NCI-H345 treated with DMSO at 0.1 percent for 48 hours (cell line): Measurements from ENCODE around the gene ZNF606.
A peak's percentile ranks its signal among the peaks of the same experiment; 100 is the strongest.
"Not testable (repeated sequence)": the region's sequence is repeated elsewhere in the genome, so short reads cannot be mapped to it uniquely, and the experiment has no call there.

ENCODE experiments used
- DNase-seq: peaks from one replicate; lab custom pipeline; 2025; ENCODE audit not compliant: unreplicated experiment; lab: John Stamatoyannopoulos, UW

ZNF606 gene

DNA sequence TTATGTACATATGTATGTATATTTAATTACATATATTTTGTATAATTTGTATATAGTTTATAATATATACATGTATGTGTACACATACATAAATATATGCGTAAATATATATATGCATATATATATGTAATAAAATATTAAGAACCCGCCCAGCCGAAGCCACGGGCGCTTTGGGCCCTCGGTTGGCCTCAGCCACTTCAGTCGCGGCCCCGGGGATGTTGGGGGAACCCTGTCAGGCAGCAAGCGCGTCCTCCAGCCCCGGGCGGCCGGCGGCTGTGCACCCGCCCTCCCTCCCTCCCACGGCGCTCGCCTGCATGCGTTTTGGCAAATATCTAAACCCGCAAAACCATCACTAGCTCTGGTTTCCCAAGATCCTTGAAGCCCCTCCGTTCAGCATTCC, 7.9 kb upstream of the ZNF606 start:
- DNase-seq: no peak

DNA sequence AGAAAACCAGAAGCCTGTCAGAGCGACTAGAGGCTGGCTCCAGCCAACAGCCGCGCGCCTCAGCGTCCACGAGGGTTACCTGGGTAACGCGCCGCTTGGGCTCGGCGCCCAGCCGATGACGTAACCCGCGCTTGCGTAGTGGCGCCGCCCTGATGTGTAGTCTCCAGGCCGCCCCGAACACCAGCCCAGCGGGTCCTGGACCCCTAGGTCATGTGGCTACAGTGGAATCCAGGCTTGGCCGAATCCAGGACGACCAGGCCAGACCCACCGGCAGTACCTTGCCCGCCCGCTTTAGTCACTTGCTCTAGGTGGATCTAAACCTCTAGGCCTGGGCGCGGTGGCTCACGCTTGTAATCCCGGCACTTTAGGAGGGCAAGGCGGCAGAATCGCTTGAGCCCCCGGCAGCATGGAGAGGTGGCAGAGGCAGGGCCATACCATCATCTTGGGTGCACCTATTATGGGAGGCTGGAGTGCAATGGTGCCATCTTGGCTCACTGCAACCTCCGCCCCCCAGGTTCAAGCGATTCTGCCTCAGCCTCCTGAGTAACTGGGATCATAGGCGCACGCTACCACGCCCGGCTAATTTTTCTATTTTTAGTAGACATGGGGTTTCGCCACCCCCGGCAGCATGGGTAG, 7.2 kb upstream of the ZNF606 start:
- DNase-seq: peak; percentile 66

DNA sequence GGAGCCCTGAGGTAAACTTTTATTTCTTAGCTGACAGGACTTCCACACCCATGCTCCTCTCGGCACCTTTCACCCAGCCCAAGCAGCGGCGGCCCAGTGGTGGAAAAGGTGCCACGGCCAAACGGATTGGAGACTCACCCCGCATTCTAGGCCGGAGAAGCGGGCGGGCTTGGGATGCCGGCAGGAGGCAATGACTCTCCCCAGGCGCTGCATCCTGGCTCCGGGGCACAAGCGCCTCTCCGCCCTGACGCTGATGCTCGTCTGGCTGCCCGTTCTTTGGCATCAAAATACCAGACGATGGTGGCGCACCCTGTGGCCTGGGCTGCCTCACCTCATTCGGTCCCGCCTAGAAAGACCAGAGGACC, 6.7 kb upstream of the ZNF606 start:
- DNase-seq: no peak

DNA sequence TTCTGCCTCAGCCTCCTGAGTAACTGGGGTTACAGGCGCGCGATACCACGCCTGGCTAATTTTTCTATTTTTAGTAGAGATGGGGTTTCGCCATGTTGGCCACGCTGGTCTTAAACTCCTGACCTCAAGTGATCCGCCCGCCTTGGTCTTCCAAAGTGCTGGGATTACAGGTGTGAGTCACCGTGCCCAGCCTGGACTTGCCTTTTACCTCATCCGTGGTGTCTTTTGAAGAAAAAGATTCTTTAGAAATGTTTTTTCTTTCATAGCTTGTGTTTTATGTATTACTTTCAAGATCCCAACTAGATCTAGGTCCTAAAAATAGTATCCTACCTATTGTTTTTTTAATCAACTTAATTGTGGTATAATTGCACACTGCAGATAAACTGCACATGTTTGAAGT, 6.3 kb upstream of the ZNF606 start:
- not testable (repeated sequence) for DNase-seq

DNA sequence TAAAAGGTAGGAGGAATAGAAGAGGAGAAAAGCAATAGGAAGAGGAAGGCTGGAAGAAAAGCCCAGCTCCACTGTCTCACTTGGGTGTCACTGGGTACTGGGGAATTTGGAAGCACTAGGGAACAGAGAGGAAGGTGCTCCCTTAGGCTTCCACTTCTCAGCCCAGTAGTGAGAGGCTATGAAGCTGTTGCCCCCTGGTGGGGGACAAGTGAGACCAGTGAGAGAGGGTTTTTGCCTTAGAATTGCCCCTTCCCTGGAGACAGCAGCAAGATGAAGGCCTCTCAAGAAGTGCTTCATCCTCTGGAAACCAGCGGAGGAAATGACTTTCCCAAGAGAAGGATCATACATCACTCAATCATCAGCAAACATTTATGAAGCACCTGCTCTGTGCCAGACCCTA, 4.7 kb upstream of the ZNF606 start:
- DNase-seq: no peak

DNA sequence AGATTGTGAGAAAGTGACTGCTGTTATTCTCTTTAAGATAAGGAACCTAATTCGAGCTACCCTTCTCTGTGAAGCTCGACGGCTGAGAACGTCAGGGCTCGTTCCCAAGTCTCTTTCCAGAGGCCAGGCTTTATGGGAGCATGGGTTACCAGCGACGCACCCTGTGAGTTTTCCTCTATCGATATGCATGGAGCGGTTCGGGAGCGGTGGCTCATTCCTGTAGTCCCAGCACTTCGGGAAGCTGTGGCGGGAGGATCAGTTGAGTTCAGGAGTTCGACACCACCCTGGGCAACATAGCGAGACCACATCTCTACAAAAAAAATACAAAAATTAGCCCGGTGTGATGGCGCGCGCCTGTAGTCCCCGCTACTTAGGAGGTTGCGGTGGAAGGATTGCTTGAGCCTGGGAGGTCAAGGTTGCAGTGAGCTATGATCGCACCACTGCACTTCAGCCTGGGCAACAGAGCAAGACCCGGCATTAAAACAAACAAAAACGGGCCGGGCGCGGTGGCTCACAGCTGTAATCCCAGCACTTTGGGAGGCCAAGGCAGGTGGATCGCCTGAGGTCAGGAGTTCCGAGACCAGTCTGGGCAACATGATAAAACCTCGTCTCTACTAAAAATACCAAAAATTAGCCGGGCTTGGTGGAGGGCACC, 681 bp upstream of the ZNF606 start:
- no peak for DNase-seq

DNA sequence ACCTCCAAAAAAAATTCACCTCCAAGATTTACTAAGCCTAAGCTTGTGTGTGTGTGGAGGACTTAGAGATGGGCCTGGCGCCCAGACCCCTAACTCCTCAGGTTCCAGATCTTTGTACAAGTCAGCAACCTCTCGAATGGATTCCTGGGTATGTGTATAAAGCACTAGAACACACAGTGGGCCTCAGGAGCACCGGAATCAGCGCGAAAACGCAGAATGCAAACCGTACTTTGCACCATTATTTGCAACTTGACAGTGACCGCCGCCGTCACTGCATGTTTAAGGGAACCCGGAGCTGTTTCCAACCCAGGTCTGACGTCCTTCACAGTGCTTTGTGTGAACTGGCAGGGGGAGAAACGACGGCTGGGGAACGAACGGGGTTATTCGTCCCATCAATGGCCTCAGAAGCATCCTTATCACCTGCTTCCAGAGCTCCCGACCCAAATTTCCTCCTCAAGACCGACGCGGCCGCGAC, 688 bp downstream of the ZNF606 start:
- DNase-seq: no peak

DNA sequence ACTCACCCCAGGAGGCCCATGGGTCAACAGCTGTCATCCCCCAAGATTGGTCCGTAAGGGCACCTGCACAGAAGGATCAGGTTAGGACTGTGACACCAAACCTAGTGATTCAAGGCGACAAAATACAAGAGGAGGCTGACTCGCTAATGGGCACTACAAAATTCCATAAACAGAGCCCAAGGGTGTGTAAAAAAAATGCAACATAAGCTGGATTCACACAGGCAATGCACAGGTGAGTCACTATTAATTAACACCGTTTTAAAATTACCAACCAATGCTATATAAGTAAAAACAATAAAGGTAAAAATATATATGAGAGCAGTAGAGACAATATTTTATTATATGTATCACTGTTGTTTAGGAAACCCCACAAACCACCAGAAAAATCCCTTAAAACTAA, 1.9 kb downstream of the ZNF606 start:
- DNase-seq: no peak

DNA sequence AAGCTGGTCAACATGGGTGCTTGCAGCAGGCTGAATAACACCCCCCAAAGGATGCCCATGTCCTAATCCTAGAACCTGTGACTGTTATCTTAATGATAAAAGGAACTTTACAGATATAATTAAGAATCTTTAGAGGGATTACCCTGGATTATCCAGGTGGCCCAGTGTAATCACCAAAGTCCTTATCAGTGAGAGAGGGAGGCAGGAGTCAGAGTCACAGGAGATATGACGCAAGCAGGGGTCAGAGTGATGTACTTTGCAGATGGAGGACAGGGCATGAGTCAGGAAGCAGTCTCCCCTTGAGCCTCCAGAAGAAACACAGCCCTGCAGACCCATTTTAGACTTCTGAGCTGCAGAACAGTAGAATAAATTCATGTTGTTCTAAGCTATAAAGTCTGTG, 9.8 kb downstream of the ZNF606 start:
- DNase-seq: no peak

DNA sequence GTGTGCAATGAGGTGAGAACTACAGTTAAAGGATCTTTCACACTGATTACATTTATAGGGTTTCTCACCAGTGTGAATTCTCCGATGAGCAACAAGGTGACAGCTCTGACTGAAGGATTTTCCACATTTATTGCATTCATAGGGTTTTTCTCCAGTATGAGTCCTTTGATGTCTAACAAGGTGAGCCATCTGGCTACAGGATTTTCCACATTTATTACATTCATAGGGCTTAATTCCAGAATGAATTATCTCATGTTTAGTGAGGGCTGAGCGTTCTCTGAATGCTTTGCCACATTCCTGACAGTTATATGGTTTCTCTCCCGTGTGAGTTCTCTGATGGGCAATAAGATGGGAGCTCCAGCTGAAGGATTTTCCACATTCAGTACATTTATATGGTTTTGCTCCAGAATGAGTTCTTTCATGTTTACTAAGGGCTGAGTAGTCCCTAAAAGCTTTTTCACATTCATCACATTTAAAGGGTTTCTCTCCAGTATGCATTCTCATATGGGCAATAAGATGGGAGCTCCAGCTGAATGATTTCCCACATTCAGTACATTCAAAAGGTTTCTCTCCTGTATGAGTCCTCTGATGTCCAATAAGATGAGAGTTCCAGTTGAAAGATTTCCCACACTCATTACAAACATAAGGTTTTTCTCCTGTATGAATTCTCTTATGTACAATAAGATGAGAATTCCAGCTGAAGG, 23.9 kb downstream of the ZNF606 start:
- DNase-seq: no peak

DNA sequence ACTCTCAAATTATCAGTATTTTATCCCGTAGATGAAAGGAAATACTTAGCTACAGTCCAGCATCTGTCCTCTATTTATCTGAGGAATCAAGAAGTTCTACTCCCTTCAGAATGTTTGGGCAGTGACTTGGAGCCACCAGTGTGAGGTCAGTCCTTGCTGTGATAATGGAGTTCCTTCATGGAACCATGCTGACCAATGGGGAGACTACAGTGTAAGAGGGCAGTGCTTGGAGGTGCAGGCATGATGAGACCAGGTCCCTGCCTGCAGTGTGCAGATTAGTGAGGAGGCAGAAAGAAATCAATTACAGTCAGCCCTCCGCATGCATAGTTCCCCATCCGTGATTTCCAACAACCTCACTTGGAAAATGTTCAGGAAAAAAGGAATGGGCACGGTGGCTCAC, 28.2 kb downstream of the ZNF606 start, which contains the start of gene C19orf18:
Gene C19orf18 (minus strand): TSS at position 101 of the 400 bp plus-strand sequence. CDS start 102 bp downstream, outside the sequence.
- DNase-seq: no peak

DNA sequence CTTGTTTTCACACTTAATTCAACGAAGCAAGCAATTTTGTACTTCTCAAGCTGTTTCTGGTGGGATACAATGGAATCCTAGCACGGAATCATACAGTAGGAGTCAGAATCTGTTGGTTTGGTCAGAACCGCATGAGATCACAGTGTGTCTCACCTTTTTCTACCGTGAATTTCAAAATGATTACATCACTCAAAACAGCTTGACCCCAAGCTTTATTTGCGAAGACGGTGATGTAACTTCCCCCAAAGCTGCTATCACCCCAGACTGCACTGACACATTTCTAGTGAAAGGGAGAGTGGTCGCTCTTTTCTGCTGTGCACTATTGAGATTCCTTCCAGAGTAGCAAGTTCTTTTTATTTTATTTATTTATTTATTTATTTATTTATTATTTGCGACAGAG, 37.9 kb downstream of the ZNF606 start:
- DNase-seq: no peak

DNA sequence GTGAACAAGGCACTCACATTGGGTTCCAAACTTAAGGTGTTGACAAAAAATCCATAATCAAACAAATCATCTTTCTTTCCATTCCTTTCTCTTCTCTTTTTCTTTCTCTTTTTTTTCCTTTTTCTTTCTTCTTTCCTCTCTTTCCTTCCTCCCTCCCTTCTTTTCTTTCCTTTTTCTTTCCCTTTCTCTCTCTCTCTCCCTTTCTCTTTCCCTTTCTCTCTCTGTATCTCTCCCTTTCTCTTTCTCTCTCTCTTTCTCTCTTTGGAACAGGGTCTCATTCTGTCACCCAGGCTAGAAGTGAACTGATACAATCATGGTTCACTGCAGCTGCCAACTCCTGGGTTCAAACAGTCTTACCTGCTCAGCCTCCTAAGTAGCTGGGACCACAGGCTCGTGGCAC, 40.8 kb downstream of the ZNF606 start:
- no peak for DNase-seq

DNA sequence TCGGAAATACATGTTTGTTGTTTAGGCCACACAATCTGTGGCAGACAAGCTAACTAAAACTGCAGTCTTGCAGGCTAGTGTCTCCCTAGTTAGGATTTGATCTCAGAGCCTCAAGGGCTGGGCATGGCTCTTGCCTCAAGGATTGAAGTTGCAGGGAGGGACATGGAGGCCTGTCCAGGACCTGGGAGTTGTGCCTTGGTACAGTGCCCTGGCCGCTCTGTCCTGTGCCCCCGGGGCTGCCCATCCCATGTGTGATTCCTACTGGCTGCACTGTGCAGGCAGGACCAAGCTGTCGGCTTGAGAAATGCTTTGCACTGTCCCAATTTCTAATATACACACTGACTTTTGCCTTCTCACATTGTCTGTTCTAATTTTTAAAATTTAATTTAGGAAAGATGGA, 47.6 kb downstream of the ZNF606 start:
- no peak for DNase-seq

DNA sequence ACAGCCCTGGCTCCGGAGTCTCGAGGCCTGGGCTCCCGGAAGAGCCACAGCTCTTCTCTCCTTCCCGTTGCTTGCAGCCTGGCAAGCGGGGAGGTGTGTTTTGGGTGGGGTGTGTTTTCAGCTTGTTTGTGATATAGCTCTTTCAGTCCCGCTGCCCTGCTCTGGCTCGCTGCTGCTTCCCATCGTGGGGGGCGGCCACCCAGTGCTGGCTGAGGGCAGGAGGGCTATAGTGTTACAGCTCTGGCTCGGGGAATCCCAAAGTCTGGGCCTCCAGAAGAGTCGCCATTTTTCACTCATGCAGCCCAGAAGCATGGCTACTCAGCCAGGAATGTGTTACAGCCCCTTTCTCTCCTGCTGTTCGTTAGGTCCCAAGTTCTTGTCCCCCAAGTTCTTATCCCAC, 52.9 kb downstream of the ZNF606 start:
- DNase-seq: no peak

DNA sequence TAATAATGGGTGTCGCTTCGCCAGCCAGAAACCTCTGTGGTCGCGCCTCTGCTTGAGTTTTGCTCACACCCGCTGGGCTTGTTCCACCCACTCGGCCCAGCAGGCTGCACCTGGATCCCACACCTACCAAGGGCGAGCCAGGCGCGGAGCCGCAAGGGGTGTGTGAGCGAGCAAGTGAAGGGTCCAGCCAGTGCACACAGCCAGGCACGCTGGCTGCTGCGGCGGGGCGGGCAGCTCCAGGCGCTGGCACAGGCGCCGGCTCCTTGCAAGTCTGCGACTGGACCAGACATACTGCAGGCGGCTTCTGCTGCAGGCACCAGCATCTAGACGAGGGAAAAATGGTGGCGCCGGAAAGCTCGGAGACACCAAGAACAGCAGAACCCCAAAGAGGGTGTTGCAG, 53.3 kb downstream of the ZNF606 start:
- no peak for DNase-seq

DNA sequence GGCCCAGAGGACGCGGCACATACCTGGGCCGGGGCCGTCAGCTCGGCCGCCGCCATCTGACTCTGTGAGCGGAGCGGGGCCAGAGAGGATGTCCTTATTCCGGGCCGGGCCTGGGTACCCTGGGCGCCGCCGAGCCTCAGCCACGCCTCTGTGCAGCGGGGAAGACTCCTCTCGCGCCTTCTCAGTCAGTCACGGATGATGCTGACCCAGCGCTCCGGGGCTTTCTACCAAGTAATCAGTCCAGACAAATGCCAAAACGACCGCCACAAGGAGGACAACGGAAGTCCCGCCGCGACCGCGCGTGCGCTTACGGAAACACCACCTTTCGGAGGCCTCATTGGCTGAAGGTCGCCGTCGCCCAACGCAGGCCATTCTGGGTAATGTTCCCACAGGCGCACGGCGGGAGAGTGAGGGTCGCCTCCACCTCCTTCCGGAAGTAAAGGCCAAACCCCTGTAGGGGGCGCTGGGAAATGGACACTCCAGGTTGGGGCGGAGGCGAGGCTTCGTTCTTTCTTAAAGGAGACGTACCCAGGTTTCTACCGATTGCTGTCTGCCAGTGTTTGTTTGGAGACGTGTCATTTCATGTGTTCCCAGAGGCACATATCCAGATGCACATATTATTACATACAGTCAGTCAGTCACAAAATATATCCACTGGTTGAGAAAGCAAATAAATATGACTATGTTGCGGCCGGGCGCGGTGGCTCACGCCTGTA, 55.0 kb downstream of the ZNF606 start, which contains the start of gene ZNF256:
Gene ZNF256 (minus strand): TSS at position 288 of the 716 bp plus-strand sequence. CDS start 232 bp downstream, at position 56.
- DNase-seq: peak; percentile 90

DNA sequence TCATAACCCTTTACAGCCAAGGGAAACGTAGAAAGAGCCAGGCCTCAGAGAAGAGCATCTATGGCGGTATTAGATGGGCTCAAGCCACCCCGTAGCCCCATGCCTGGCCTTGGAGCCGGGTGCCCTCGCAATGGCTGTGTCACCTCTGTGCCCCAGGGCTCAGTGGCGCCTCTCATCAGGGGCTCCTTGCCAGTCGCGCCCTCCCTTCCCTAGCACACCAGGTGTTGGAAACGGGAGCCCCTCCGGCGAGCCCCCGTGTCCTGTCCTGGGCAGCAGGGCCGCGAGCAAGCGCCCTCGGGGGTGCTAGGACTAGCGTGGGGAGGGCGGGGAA, 55.6 kb downstream of the ZNF606 start:
- no peak for DNase-seq

DNA sequence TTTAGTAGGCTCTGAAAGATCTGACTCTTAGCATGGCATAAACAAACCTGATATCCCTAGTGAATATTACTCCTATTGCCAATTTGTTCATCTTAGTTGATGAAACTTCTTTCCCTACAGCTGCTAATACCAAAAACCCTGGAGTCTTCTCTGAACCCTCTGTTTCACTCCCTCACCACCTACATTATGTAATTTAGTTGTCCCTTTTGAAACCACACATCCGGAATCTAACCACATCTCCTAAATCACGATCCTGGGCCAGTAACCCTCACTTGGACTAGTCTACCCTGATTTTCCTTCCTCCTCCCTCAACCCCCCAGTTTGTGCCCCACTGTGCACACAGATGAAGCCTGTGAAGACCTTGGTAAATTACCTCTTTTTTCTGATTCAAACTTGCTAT, 56.3 kb downstream of the ZNF606 start:
- DNase-seq: no peak

DNA sequence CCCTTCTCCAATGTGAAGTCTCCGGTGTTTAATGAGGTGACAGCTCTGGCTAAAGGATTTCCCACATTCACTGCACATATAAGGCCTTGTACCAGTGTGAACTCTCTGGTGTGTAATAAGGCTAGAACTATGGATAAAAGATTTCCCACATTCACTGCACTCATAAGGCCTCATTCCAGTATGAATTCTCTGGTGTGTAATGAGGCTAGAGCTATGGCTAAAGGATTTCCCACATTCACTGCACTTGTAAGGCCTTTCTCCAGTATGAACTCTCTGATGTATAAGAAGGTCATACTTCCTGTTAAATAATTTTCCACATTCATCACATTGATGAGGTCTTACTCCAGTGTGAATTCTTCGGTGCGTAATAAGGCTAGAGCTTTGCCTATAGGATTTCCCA, 61.0 kb downstream of the ZNF606 start:
- no peak for DNase-seq

DNA sequence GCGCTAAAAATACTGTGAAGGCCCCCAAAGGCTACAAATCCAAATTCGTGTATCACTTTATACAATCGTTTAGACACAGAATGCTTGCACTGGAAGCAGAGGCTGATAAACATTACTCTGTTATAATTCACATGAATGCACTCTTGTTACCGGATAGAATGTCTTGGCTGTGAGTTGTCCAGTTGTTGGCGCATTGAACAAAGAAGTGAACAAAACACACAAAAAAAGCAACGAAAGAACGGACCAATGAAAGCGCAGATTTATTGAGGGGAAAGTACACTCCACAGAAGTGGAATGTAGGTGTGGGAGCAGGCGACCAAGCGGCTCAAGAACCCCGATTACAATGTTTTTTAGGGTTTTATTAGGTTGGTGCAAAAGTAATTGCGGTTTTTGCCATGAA, 66.9 kb downstream of the ZNF606 start:
- no peak for DNase-seq
